GM23338 (cell line): Measurements from ENCODE around the gene CDK2. TPM values are rescaled to one million over a fixed set of nuclear protein-coding genes. Genes with fewer than 3 reads are reported as not detected.

Source experiments
- ATAC-seq: fragments of 200-7000 bp; cut with Tn5 transposase; 3 replicates; pipeline ENCODE4 v1.9.1; 2020
- DNase-seq: peaks from one replicate; pipeline ENCODE4 v3.0.0-alpha.2; 2015; ENCODE audit warnings: low spot score
- H2AFZ ChIP-seq: fragments of 200-600 bp; sonication (generic); 2 replicates; pipeline ENCODE4 v1.8.0; 2016; ENCODE audit warnings: antibody characterized with exemption, mild to moderate bottlenecking, moderate library complexity
- H3F3A ChIP-seq: fragments of 200-600 bp; sonication (generic); replicated peaks from 2 replicates; pipeline ENCODE4 v1.8.0; 2017; ENCODE audit warnings: antibody characterized with exemption, mixed run types, low read depth
- H3K27ac ChIP-seq: fragments of 200-600 bp; sonication (generic); 2 replicates; pipeline ENCODE4 v1.6.1; 2016; ENCODE audit warnings: low read depth
- H3K27me3 ChIP-seq: fragments of 200-600 bp; sonication (generic); 2 replicates; pipeline ENCODE4 v1.8.0; 2016; ENCODE audit warnings: mild to moderate bottlenecking, mixed run types, moderate library complexity; ENCODE audit not compliant: insufficient read depth
- H3K36me3 ChIP-seq: fragments of 200-600 bp; sonication (generic); 2 replicates; pipeline ENCODE4 v1.8.0; 2016; ENCODE audit warnings: mild to moderate bottlenecking; ENCODE audit not compliant: insufficient read depth
- H3K4me1 ChIP-seq: fragments of 200-600 bp; sonication (generic); 2 replicates; pipeline ENCODE4 v1.8.0; 2016; ENCODE audit warnings: mild to moderate bottlenecking, moderate library complexity; ENCODE audit not compliant: insufficient read depth
- H3K4me2 ChIP-seq: fragments of 200-600 bp; sonication (generic); 2 replicates; pipeline ENCODE4 v1.7.1; 2017; ENCODE audit warnings: mixed run types
- H3K4me3 ChIP-seq: fragments of 200-600 bp; sonication (generic); 2 replicates; pipeline ENCODE4 v1.6.1; 2016; ENCODE audit warnings: mixed run types
- H3K79me2 ChIP-seq: fragments of 200-600 bp; sonication (generic); replicated peaks from 2 replicates; pipeline ENCODE4 v1.8.0; 2017; ENCODE audit warnings: mild to moderate bottlenecking; ENCODE audit not compliant: insufficient read depth
- H3K9me2 ChIP-seq: fragments of 200-600 bp; sonication (generic); 2 replicates; pipeline ENCODE4 v1.8.0; 2017; ENCODE audit not compliant: insufficient read depth
- H4K20me1 ChIP-seq: fragments of 200-600 bp; sonication (generic); replicated peaks from 2 replicates; pipeline ENCODE4 v1.8.0; 2017; ENCODE audit warnings: mild to moderate bottlenecking; ENCODE audit not compliant: insufficient read depth
- H3K27ac Mint-ChIP-seq: 2 replicates; pipeline ENCODE4 v1.8.0; 2020; ENCODE audit warnings: inconsistent platforms, mild to moderate bottlenecking, moderate library complexity, mixed read lengths
- H3K27me3 Mint-ChIP-seq: 3 replicates; pipeline ENCODE4 v1.8.0; 2022; ENCODE audit warnings: low read depth, mild to moderate bottlenecking, moderate library complexity, mixed read lengths, inconsistent platforms; ENCODE audit not compliant: insufficient read depth, poor library complexity
- H3K36me3 Mint-ChIP-seq: 3 replicates; pipeline ENCODE4 v1.8.0; 2021; ENCODE audit warnings: low read depth, mild to moderate bottlenecking, inconsistent platforms, moderate library complexity, mixed read lengths
- H3K4me1 Mint-ChIP-seq: 3 replicates; pipeline ENCODE4 v1.8.0; 2020; ENCODE audit warnings: mild to moderate bottlenecking, inconsistent platforms, mixed read lengths
- H3K4me3 Mint-ChIP-seq: 3 replicates; pipeline ENCODE4 v1.8.0; 2021; ENCODE audit warnings: moderate library complexity, mild to moderate bottlenecking, inconsistent platforms, mixed read lengths
- H3K9me3 Mint-ChIP-seq: 3 replicates; pipeline ENCODE4 v1.8.0; 2020; ENCODE audit warnings: moderate library complexity, mild to moderate bottlenecking, inconsistent platforms, mixed read lengths
- CREB1 ChIP-seq: fragments of 250-450 bp; sonication (Bioruptor Pico); IDR thresholded peaks from 2 replicates; pipeline ENCODE4 v1.5.0; 2020; ENCODE audit warnings: low read depth, mild to moderate bottlenecking, moderate library complexity
- EZH2 ChIP-seq: fragments of 200-600 bp; sonication (generic); IDR thresholded peaks from one replicate; pipeline ENCODE4 v1.8.0; 2017; ENCODE audit warnings: antibody characterized with exemption, mild to moderate bottlenecking, low read depth; ENCODE audit not compliant: unreplicated experiment
- EZH2phosphoT487 ChIP-seq: fragments of 200-600 bp; sonication (generic); IDR thresholded peaks from one replicate; pipeline ENCODE4 v1.8.1; 2018; ENCODE audit warnings: antibody characterized with exemption; ENCODE audit not compliant: unreplicated experiment
- NANOG ChIP-seq: IDR thresholded peaks from 2 replicates; pipeline ENCODE4 v1.6.1; 2016; ENCODE audit warnings: antibody characterized with exemption, borderline replicate concordance
- POLR2AphosphoS5 ChIP-seq: IDR thresholded peaks from 2 replicates; pipeline ENCODE4 v1.6.1; 2016; ENCODE audit warnings: antibody characterized with exemption, low read depth
- STAT1 ChIP-seq: IDR thresholded peaks from one replicate; pipeline ENCODE4 v1.6.1; 2016; ENCODE audit warnings: antibody characterized with exemption; ENCODE audit not compliant: unreplicated experiment
- ZNF114 ChIP-seq: fragments of 250-450 bp; sonication (Bioruptor Pico); IDR thresholded peaks from 2 replicates; pipeline ENCODE4 v1.5.0; 2020; ENCODE audit warnings: mild to moderate bottlenecking, moderate library complexity
- polyA plus RNA-seq: library from polyadenylated mRNA; unstranded; fragments of >200 nt; fragmentation: Nextera tagmentation; extraction: Ambion mirVana; gene quantifications from 2 replicates; pipeline ENCODE4 v1.2.1, GENCODE V29; 2016
- total RNA-seq: library from RNA; depleted of rRNA; stranded (reverse); fragments of >200 nt; shearing (Covaris generic); gene quantifications from 2 replicates; pipeline ENCODE4 v1.2.3, GENCODE V29; 2014
- TF ChIP-seq, protein P1 (sequence below): IDR thresholded peaks from one replicate; pipeline ENCODE4 v1.6.1; 2018; ENCODE audit warnings: antibody characterized with exemption; ENCODE audit not compliant: unreplicated experiment
- TF ChIP-seq, protein P2 (sequence below): fragments of 250-450 bp; sonication (Bioruptor Pico); IDR thresholded peaks from 2 replicates; pipeline ENCODE4 v1.5.0; 2020; ENCODE audit warnings: mild to moderate bottlenecking, moderate library complexity

Gene CDK2
- total and polyA plus RNA-seq, 2 experiments from 2014 or later: 15.2 to 31.0 TPM

DNA sequence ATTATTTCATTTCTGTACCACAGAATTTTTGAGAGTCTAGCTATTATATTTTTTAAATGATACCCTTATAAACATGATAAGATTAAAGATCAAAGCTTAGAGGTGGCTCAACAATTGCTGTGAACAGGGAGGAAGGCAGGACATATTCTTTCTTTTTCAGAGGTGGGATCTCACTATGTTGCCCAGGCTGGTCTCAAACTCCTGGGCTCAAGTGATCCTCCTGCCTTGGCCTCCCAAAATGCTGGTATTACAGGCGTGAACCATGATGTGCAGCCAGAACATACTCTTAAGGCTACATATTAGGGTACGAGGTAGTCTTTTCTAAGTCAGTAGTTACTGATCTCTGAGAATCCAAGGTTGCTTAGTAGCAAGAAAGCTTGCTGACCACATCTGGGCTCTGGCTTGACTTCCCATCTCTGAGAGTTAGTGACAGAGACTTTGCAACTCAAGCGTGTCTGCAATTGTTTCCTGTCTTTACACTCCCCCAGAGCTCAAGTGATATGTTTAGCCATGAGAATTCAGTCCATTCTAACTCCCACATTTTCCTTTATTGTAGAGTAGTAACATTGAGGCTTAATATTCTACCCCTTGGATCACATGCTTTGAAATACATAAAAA lies 15.8 kb downstream of the CDK2 start (continued):
- TF ChIP-seq, protein P1, sequence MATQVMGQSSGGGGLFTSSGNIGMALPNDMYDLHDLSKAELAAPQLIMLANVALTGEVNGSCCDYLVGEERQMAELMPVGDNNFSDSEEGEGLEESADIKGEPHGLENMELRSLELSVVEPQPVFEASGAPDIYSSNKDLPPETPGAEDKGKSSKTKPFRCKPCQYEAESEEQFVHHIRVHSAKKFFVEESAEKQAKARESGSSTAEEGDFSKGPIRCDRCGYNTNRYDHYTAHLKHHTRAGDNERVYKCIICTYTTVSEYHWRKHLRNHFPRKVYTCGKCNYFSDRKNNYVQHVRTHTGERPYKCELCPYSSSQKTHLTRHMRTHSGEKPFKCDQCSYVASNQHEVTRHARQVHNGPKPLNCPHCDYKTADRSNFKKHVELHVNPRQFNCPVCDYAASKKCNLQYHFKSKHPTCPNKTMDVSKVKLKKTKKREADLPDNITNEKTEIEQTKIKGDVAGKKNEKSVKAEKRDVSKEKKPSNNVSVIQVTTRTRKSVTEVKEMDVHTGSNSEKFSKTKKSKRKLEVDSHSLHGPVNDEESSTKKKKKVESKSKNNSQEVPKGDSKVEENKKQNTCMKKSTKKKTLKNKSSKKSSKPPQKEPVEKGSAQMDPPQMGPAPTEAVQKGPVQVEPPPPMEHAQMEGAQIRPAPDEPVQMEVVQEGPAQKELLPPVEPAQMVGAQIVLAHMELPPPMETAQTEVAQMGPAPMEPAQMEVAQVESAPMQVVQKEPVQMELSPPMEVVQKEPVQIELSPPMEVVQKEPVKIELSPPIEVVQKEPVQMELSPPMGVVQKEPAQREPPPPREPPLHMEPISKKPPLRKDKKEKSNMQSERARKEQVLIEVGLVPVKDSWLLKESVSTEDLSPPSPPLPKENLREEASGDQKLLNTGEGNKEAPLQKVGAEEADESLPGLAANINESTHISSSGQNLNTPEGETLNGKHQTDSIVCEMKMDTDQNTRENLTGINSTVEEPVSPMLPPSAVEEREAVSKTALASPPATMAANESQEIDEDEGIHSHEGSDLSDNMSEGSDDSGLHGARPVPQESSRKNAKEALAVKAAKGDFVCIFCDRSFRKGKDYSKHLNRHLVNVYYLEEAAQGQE: no peak
- TF ChIP-seq POLR2AphosphoS5: no peak

DNA sequence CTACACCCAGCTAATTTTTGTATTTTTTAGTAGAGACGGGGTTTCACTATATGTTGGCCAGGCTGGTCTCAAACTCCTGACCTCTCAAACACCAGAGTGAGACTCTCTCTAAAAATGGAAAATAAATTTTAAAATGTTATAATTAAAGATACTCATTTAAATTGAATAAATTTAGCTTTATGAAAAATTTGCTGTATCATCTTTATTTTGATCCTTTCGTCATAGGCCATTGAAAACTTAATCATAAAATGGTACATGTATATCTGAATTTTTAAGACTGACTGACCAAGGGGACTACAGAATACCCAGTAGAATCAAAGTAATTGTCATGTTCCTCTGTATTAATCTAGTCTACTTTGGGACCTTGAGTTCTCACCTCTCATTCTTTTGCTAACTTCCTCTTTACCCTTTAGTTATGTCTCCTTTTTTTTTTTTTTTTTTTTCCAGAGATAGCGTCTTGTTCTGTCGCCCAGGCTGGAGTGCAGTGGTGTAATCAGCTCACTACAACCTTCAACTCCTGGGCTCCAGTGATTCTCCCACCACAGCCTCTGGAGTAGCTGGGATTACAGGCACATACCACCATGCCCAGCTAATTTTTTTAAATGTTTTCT lies 16.7 kb downstream of the CDK2 start:
- Histone ChIP-seq H3K4me3 (no peak overlapping the region), H2AFZ (no peak overlapping the region), H3K9me2 (no peaks in the 10 kb centered on the region), H3K27ac (0 out of 2 replicates have a peak overlapping the region, but pooled peaks have one; percentile 19), H3K36me3 (peaks cover 6% of the 10 kb centered on the region; the same call in 1 of the 2 replicates), H3K4me1 (no peaks in the 10 kb centered on the region), H4K20me1 (peaks cover 8% of the 10 kb centered on the region), H3K27me3 (no peaks in the 10 kb centered on the region), H3K79me2 (peaks cover 20% of the 10 kb centered on the region; the same call in 1 of the 2 replicates), H3K4me2 (no peak overlapping the region), H3F3A (peaks cover 13% of the 10 kb centered on the region; the same call in 1 of the 2 replicates)
- DNase-seq (no peak), ATAC-seq (no peak)
- Mint-ChIP-seq H3K9me3 (no peaks in the 10 kb centered on the region), H3K27ac (peak overlapping the region; percentile 87), H3K4me1 (peaks cover 3% of the 10 kb centered on the region; the same call in 1 of the 3 replicates), H3K36me3 (peaks cover 41% of the 10 kb centered on the region), H3K27me3 (peaks cover 2% of the 10 kb centered on the region), H3K4me3 (no peak overlapping the region)
- no peak for TF ChIP-seq STAT1
- TF ChIP-seq EZH2: no peak
- TF ChIP-seq, protein P1: no peak
- TF ChIP-seq CREB1: no peak
- TF ChIP-seq, protein P2, sequence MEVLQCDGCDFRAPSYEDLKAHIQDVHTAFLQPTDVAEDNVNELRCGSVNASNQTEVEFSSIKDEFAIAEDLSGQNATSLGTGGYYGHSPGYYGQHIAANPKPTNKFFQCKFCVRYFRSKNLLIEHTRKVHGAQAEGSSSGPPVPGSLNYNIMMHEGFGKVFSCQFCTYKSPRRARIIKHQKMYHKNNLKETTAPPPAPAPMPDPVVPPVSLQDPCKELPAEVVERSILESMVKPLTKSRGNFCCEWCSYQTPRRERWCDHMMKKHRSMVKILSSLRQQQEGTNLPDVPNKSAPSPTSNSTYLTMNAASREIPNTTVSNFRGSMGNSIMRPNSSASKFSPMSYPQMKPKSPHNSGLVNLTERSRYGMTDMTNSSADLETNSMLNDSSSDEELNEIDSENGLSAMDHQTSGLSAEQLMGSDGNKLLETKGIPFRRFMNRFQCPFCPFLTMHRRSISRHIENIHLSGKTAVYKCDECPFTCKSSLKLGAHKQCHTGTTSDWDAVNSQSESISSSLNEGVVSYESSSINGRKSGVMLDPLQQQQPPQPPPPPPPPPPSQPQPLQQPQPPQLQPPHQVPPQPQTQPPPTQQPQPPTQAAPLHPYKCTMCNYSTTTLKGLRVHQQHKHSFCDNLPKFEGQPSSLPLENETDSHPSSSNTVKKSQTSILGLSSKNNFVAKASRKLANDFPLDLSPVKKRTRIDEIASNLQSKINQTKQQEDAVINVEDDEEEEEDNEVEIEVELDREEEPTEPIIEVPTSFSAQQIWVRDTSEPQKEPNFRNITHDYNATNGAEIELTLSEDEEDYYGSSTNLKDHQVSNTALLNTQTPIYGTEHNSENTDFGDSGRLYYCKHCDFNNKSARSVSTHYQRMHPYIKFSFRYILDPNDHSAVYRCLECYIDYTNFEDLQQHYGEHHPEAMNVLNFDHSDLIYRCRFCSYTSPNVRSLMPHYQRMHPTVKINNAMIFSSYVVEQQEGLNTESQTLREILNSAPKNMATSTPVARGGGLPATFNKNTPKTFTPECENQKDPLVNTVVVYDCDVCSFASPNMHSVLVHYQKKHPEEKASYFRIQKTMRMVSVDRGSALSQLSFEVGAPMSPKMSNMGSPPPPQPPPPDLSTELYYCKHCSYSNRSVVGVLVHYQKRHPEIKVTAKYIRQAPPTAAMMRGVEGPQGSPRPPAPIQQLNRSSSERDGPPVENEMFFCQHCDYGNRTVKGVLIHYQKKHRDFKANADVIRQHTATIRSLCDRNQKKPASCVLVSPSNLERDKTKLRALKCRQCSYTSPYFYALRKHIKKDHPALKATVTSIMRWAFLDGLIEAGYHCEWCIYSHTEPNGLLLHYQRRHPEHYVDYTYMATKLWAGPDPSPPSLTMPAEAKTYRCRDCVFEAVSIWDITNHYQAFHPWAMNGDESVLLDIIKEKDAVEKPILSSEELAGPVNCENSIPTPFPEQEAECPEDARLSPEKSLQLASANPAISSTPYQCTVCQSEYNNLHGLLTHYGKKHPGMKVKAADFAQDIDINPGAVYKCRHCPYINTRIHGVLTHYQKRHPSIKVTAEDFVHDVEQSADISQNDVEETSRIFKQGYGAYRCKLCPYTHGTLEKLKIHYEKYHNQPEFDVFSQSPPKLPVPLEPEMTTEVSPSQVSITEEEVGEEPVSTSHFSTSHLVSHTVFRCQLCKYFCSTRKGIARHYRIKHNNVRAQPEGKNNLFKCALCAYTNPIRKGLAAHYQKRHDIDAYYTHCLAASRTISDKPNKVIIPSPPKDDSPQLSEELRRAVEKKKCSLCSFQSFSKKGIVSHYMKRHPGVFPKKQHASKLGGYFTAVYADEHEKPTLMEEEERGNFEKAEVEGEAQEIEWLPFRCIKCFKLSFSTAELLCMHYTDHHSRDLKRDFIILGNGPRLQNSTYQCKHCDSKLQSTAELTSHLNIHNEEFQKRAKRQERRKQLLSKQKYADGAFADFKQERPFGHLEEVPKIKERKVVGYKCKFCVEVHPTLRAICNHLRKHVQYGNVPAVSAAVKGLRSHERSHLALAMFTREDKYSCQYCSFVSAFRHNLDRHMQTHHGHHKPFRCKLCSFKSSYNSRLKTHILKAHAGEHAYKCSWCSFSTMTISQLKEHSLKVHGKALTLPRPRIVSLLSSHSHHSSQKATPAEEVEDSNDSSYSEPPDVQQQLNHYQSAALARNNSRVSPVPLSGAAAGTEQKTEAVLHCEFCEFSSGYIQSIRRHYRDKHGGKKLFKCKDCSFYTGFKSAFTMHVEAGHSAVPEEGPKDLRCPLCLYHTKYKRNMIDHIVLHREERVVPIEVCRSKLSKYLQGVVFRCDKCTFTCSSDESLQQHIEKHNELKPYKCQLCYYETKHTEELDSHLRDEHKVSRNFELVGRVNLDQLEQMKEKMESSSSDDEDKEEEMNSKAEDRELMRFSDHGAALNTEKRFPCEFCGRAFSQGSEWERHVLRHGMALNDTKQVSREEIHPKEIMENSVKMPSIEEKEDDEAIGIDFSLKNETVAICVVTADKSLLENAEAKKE (CRISPR knock-in tag): no peak
- no peak for TF ChIP-seq EZH2phosphoT487
- TF ChIP-seq ZNF114: no peak
- TF ChIP-seq NANOG: no peak
